ENCODE results near the gene PACS1. TPM values are rescaled to one million over a fixed set of nuclear protein-coding genes. Genes with fewer than 3 reads are reported as not detected.

The PACS1 gene
- polyA plus RNA-seq, 3 donors, result 8.1 to 36.8 (median 12.4) TPM

GRCh38 chr11:66084821-66085475, 14.9 kb downstream of the PACS1 start:
- Mint-ChIP-seq H3K4me1 (peaks cover 46% of the 10 kb centered on the region), H3K36me3 (peaks cover 4 to 6% of the 10 kb centered on the region in 2 donors), H3K9me3 (peaks cover 0 to 1% (median 0%) of the 10 kb centered on the region in 7 donors), H3K27me3 (ENCODE audit: low read depth in 3 of 3) (no peaks in the 10 kb centered on the region), H3K27ac (peak overlapping the region in 1 of 7 donors; percentile 63), H3K4me3 (no peak overlapping the region)
- H3K4me3 ChIP-seq (replicated peaks in 1 of 3; ENCODE audit: low read depth in 2 of 3, low read length in 3 of 3), result no peak overlapping the region
- H2AFZ ChIP-seq (ENCODE audit: insufficient read depth, low read depth, low read length, poor library complexity, severe bottlenecking), result no peak overlapping the region
- TF ChIP-seq, protein P1, sequence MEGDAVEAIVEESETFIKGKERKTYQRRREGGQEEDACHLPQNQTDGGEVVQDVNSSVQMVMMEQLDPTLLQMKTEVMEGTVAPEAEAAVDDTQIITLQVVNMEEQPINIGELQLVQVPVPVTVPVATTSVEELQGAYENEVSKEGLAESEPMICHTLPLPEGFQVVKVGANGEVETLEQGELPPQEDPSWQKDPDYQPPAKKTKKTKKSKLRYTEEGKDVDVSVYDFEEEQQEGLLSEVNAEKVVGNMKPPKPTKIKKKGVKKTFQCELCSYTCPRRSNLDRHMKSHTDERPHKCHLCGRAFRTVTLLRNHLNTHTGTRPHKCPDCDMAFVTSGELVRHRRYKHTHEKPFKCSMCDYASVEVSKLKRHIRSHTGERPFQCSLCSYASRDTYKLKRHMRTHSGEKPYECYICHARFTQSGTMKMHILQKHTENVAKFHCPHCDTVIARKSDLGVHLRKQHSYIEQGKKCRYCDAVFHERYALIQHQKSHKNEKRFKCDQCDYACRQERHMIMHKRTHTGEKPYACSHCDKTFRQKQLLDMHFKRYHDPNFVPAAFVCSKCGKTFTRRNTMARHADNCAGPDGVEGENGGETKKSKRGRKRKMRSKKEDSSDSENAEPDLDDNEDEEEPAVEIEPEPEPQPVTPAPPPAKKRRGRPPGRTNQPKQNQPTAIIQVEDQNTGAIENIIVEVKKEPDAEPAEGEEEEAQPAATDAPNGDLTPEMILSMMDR (IDR thresholded peaks at IDR 0.05), result no peak
- WGBS (ENCODE audit: insufficient coverage), result no CpG with 5 or more reads among the region's 3 CpGs
- H3K9ac ChIP-seq (ENCODE audit: insufficient read depth, low read length, poor library complexity, severe bottlenecking), result no peak overlapping the region
- no peak overlapping the region for H3K27ac ChIP-seq (ENCODE audit: low read depth in 1 of 2, low read length in 2 of 2)
- DNase-seq, result no peak
- intact Hi-C loops (cut with micrococcal nuclease), result no loop called here
- H3K4me1 ChIP-seq (ENCODE audit: control insufficient read depth in 1 of 2, insufficient read depth in 2 of 2, low read length in 2 of 2), result peaks cover 22 to 35% of the 10 kb centered on the region in 2 donors
- no peak overlapping the region for H3K4me2 ChIP-seq (replicated peaks; ENCODE audit: extremely low read depth, low read length, poor library complexity, severe bottlenecking)
- H4K20me1 ChIP-seq (ENCODE audit: insufficient read depth, low read length), result peaks cover 18% of the 10 kb centered on the region
- no peaks in the 10 kb centered on the region for H3K9me3 ChIP-seq (replicated peaks in 1 of 2; ENCODE audit: control insufficient read depth in 1 of 2, insufficient read depth in 1 of 2, low read length in 2 of 2)
- H3K79me2 ChIP-seq (ENCODE audit: insufficient read depth, low read length), result peaks cover 88% of the 10 kb centered on the region
- no peaks in the 10 kb centered on the region for H3K27me3 ChIP-seq (ENCODE audit: control insufficient read depth in 2 of 2, insufficient read depth in 2 of 2, low read length in 2 of 2)
- no peaks in the 10 kb centered on the region for H3K36me3 ChIP-seq (replicated peaks in 1 of 2; ENCODE audit: control insufficient read depth in 1 of 2, insufficient read depth in 2 of 2, low read length in 2 of 2)

GRCh38 chr11:66087148-66087908, 17.3 kb downstream of the PACS1 start:
- no peaks in the 10 kb centered on the region for H3K27me3 Mint-ChIP-seq (ENCODE audit: low read depth in 3 of 3)
- intact Hi-C loops (cut with micrococcal nuclease), result no loop called here
- Histone ChIP-seq H3K4me1 (ENCODE audit: control insufficient read depth in 1 of 2, insufficient read depth in 2 of 2, low read length in 2 of 2) (peaks cover 2 to 11% of the 10 kb centered on the region in 2 donors), H3K36me3 (replicated peaks in 1 of 2; ENCODE audit: control insufficient read depth in 1 of 2, insufficient read depth in 2 of 2, low read length in 2 of 2) (no peaks in the 10 kb centered on the region), H2AFZ (ENCODE audit: insufficient read depth, low read depth, low read length, poor library complexity, severe bottlenecking) (no peak overlapping the region), H3K4me2 (replicated peaks; ENCODE audit: extremely low read depth, low read length, poor library complexity, severe bottlenecking) (no peak overlapping the region), H3K79me2 (ENCODE audit: insufficient read depth, low read length) (peaks cover 79% of the 10 kb centered on the region), H3K4me3 (replicated peaks in 1 of 3; ENCODE audit: low read depth in 2 of 3, low read length in 3 of 3) (no peak overlapping the region), H3K9me3 (replicated peaks in 1 of 2; ENCODE audit: control insufficient read depth in 1 of 2, insufficient read depth in 1 of 2, low read length in 2 of 2) (no peaks in the 10 kb centered on the region), H3K27me3 (ENCODE audit: control insufficient read depth in 2 of 2, insufficient read depth in 2 of 2, low read length in 2 of 2) (no peaks in the 10 kb centered on the region), H4K20me1 (ENCODE audit: insufficient read depth, low read length) (peaks cover 18% of the 10 kb centered on the region), H3K9ac (ENCODE audit: insufficient read depth, low read length, poor library complexity, severe bottlenecking) (no peak overlapping the region), H3K27ac (ENCODE audit: low read depth in 1 of 2, low read length in 2 of 2) (no peak overlapping the region)
- 100% methylated on average over 3 of the region's 9 CpGs for WGBS (ENCODE audit: insufficient coverage)
- peak overlapping the region in 2 of 7 donors; percentile 10 to 33 for H3K27ac Mint-ChIP-seq
- no peak for DNase-seq
- H3K4me1 Mint-ChIP-seq, result peaks cover 24% of the 10 kb centered on the region
- no peak overlapping the region for H3K4me3 Mint-ChIP-seq
- H3K9me3 Mint-ChIP-seq, result no peaks in the 10 kb centered on the region
- TF ChIP-seq, protein P1 (IDR thresholded peaks at IDR 0.05), result no peak
- H3K36me3 Mint-ChIP-seq, result peaks cover 6 to 8% of the 10 kb centered on the region in 2 donors
